Raji (cell line): Measurements from ENCODE around the gene NTHL1.
A peak's percentile ranks its signal among the peaks of the same experiment; 100 is the strongest.

Experiments used
- POLR2A ChIP-seq: IDR thresholded peaks from 2 replicates; pipeline ENCODE4 v1.6.1; 2011; ENCODE audit warnings: low read depth, low read length, control low read depth; ENCODE audit not compliant: insufficient read depth

The NTHL1 gene

DNA sequence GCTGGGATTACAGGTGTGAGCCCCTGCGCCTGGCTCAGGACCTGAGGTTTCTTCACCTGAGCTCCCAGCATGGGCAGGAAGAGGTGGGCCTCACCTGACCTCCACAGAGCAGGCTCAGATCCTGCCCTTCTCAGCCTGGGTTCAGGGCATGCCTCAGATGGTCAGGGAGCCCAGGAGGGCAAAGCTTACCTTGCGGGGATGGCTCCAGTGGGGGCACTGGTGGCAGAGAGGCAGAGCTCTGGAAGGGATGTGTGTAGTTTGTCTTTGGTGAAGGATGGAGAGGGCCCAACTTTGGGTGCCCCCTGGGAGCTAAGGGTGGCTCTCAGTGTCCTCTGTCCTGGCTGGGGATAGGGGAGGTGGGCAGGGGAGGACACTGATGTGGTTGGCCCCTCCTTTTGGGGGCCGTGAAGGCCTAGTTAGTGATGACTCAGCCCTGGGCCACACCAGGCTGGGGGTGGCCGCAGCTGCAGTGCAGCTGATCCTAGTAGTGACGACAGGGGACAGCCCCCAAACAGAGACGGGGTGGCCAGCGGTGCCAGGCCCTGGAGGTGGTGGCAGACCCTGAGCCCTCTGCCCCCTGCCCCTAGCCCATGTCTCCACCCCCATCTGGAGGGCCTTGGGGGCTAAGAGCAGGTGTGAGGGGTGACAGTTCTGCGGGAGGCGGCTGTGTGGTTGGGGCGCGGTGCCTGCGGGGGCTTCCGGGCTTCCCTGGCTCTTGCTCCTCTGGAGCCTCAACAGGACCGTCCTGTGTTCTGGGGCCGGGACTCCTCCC lies 15.2 kb downstream of the NTHL1 start:
- no peak for TF ChIP-seq POLR2A

DNA sequence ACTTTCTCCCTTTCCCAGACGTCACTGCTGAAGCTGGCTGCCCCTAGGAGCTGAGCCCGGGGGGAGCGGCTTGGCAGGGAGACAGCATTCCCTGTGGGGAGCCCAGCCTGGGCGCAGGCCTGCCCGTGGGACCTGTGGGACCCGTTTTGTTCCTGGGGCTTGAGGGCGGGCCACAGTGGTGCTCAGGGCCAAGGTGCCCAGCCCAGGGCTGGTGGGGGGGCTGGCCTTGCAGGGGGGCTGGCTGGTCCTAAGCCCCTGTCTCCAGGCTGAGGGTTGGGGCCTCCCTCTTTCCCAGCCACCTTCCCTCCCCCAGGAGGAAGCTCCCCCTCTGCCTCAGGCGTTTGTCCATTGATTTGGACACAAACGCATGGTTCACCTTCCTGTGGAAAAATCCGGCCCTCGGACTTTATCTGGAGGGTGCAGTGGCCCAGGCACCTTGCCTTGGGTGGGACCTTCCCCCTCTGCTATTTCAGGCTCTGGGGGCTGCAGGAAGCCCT lies 16.5 kb downstream of the NTHL1 start:
- TF ChIP-seq POLR2A: no peak

DNA sequence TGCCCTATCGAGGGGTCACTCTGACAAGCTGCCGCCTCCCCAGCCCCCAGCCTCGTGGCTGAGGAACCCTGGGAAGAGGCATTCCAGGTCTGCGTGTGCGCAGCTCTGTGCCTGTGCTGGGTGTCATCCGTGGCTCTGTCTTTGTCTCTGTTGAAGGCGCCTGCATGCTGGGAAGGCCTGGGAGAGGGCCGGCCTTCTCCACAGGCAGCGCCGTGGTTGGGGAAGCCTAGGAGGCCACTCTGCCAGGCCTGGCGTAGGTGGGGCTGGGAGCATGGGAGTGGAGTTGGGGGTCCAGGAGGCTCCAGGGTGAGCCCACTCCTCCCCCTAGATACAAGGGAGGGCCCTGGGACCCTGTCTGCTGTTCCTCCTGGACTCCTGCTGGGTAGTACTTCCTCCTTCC lies 17.6 kb downstream of the NTHL1 start:
- no peak for TF ChIP-seq POLR2A

DNA sequence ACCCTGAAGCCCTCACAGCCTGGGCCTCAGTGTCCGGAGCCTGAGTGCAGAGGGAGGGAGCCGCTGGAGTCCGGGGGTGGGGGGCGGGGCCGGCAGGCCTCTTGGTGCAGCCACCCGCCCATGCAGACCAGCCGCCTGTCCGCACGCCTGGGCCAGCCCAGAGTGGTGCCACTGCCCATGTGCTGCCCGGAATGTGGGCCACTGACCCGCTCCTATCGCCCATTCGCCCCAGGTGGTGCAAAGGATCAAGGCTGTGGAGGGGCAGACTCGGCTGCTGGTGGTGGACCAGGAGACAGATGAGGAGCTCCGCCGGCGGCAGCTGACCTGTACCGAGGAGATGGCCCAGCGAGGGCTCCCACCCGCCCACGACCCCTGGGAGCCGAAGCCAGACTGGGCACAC lies 18.3 kb downstream of the NTHL1 start:
- TF ChIP-seq POLR2A: no peak

DNA sequence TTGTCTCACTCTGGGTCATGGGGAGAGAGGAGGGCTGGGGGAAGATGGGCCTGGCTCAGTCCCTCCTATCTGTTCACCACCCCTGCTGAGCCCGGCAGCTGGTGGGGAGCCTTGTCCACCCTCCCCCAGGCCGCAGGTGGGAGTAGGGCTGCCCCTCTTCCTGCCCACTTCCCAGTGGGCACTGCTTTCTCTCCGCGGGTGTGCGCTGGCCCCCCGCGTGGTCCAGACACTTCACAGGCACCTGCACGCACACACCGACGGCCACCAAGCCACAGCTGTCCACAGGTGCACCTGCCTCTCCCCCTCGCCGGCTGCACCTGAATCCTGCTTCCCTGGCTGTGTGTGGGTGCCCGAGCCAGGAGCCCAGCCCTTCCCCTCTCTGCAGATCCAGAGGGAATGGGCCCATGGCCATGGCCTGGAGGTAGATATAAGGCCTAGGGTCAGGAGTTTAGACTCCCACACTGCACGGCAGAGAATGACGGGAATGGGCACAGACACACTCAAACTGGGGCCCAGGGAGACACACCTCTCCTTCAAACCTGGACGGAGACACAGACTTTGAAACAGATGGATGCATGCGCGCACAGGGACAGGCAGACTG lies 18.9 kb downstream of the NTHL1 start:
- TF ChIP-seq POLR2A: no peak

DNA sequence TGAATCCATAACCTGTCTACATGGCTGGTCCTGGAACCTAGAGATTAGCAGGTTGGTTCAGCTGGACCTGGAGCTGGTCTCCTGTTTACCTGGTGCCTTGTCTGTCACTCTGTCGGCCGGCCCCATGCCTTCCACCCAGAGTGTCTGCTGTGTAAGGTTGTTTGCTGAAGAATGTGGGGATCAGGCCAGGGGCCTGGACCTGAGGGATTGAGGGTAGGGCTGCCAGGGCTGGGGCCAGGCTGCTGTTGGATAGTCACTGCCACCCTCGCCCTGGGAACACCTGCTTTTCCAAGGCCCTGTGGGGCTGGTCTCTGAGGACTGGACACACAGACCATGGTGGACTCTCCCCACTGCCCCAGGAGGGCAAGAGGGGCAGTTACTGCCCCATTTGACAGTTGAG lies 19.5 kb downstream of the NTHL1 start:
- TF ChIP-seq POLR2A: no peak

DNA sequence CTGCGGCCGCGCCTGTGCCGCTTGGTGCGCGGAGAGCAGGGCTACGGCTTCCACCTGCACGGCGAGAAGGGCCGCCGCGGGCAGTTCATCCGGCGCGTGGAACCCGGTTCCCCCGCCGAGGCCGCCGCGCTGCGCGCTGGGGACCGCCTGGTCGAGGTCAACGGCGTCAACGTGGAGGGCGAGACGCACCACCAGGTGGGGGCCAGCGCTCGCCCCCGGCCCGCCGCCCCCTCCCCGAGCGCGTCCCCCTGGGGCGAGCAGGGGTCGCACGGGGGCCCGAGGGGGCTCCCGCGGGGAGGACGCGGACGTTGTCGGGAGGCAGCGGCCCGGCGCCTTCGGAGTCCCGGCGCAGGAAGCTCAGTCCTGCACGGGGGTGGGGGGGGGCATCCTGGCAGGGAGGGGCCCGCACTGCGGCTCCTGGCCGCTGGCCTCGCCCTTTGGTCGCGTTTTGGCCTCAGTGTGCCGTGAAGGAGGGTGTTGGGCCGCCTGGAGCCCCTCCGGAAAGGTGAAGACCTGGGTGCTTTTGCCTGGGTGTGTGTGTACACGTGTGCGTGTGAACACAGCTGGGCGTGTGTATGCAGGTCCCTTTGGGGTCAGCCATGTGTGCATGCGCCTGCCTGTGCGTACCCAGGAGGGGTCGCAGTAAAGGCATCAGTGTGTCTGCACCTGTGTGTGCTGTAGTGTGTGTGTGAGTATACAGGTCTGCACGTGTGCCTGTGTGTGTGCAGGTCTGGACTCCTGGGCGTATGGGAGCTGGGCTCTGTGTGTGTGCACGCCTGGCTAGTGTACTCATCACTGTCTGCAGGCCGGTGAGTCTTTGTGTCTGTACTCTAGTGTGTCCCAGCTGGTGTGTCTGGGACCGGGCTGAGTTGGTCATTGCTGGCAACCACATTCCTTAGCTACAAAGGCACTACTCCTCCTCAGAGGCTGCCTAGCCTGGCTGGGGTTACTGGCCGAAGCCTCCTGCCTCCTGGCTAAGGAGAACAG lies 20.3 kb downstream of the NTHL1 start:
- no peak for TF ChIP-seq POLR2A

DNA sequence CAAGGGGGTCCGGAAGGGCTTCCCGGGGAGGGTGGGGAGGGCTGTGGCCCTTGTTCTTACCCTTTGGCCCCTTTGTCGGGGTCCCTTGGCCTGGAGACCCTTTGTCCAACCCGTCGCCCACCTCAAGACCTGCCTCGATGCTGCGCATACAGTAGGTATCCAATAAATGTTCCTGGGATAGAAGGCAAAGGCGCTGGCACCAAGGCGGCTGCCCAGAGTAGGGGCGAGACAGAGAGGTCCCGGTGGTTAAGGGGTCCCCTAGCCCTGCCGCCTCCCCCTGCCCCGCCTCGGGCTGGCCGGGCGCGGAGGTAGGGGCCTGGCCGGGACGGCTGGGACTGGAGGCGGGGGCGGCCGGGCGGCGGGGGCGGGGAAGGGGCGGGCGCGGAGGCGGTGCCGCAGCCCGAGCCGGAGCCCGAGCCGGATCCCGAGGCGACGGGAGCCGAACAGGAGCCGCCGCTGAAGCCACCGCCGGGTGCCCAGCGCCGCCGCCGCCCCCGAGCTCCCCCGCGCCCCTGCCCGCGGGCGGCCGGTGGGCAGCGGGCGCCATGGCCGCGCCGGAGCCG lies 21.1 kb downstream of the NTHL1 start, which contains the start of gene NHERF2:
Gene NHERF2 (plus strand): TSS at position 442 of the 563 bp plus-strand sequence. CDS start 104 bp downstream, at position 546.
- TF ChIP-seq POLR2A: no peak

DNA sequence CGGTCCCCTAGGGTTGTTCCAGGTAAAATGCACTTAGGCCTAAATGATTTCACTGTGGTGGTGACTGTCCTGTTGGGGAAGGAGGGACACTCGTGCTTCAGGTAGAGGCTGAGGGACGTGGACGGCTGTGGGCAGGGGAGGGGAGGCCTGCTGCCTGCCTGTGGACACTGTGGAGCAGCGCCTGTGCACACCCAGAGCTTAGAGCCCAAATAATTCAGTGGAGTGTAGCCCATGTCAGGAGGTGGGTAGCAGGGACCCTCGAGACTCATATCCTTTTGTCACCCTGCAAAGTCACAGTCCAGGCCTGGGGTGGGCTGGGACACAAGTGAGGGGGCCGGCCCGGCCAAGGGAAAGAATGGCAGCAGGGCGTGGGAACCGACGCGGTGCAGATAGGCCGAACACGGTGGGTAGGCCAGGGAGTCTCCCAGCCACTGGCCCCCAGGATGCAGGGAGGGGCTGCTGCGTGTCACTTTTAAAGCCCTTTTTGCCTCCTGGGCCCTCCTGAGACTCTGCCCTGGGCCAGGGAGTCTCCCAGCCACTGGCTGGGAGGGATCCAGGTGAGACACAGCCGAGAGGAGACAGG lies 21.7 kb downstream of the NTHL1 start:
- no peak for TF ChIP-seq POLR2A

DNA sequence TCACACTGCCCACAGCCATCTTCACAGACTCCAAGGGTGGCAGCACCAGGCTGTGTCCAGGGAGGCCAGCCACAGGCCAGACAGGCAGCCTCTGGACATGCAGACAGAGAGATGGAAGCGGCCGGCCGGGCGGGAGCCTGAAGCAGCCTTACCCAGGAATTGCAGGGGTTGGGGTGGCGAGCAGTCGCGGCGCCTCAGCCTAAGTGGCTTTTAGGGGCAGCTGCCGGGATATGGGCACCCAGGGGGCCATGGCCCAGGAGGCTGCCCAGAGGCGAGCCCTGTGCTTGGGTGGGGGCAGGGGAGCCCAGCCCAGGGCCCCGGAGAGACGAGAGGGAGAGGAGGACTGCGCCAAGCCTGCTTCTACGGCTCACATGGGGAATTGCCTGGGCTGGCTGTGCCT lies 22.4 kb downstream of the NTHL1 start:
- TF ChIP-seq POLR2A: no peak

DNA sequence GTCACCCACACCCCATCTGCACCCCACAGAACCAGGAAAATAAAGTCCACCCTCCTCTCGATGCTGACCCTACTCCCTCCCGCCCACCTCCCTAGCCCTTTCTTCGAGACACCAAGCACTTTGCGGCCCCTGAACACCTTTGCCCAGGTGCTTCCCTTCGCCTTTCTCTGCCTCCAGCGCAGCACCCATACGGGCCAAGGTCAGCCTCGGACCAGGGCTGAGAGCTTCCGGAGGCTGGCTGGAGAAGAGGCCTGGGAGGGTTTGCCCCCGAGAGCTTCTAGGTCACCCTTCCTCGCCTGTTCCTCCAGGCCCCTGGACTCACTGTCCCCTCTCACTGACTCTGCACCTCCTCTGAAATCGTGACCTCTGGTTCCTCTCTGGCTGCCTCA lies 23.6 kb downstream of the NTHL1 start:
- no peak for TF ChIP-seq POLR2A

DNA sequence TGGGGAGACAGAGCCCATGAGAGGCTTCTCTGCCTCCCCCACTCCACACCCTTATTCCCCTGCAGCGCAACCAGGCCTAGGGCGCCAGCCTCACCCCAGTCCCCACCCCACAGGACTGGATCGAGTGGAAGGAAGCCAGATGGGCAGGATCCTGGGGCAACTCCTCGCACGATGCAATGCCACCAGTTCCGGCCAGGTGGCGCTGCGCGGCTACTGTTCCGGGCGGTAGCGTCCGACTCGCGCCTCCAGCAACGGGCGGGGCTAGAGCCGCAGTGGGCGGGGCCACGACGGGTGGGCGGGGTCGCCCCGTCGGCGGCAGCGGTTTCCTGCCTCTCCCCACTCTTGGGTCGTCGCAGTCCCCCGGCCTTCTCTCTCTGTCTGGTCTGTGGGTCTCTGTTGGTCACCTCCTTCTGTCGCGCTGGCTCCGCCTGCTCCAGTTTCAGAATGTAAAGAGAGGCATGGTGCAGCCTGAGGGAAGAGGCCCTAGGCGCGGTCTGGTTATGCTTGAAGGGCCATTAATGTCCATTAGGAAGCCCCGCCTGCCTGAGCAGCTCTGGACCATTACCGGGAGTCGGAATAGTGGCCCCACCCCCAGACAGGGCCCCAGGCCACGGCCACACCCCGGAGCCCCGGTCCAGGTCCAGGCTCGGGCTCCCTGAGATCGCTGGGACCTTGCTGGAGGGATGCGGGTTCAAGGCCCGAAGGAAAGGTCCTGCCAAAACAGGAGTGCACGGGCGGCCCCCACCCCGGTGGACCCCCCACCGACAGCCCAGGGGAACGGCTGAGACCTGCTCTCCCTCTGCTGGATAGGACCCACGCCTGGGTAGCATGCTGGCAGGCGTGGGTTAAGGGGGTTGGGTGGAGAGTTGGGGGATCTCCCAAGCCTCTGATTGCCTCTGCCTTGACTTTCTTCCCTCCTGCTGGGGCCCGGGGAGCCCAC lies 24.3 kb downstream of the NTHL1 start:
- peak; percentile 66 for TF ChIP-seq POLR2A

DNA sequence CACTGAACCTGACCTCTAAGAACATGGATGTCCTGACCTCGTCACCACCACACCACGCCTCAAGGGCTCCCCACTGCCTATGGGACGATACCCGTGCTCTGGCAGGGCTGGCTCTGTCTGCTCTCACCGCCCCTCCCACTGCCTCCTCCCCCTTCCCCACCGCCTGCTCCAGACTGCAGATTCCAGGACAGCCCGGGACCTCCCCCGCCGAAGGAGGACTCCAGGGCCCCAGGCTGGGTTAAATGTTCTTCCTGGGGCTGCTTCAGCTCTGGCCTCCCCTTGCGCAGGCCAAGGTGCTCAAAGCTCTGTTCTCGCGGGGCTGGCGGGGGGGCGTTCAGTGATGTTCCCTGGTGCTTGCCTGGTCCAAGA lies 24.9 kb downstream of the NTHL1 start:
- TF ChIP-seq POLR2A: no peak
